HepG2 (cell line): Measurements from ENCODE around the gene TMCC1. TPM values are rescaled to one million over a fixed set of nuclear protein-coding genes. Genes with fewer than 3 reads are reported as not detected.

Experiments
- AKAP8 ChIP-seq: sonication (generic); formaldehyde crosslinking; IDR thresholded peaks from 2 replicates; pipeline ENCODE4 v1.5.1; 2020; ENCODE audit warnings: mild to moderate bottlenecking, missing genetic modification reagents
- BRF2 ChIP-seq: sonication (generic); formaldehyde crosslinking; IDR thresholded peaks from 2 replicates; pipeline ENCODE4 v1.8.1; 2022; ENCODE audit warnings: mild to moderate bottlenecking, missing genetic modification reagents
- CBX2 ChIP-seq, 2 experiments: fragments of 200-600 bp in 1 of 2; sonication (generic); formaldehyde crosslinking in 1 of 2; IDR thresholded peaks; 2 replicates each; pipeline versions ENCODE4 v1.7.0 to v1.8.1; 2018 to 2022; ENCODE audit warnings: low read depth in 2 of 2, low read length in 1 of 2, mild to moderate bottlenecking in 1 of 2, missing genetic modification reagents in 1 of 2
- EED ChIP-seq: sonication (generic); formaldehyde crosslinking; IDR thresholded peaks from 2 replicates; pipeline ENCODE4 v1.5.0; 2020; ENCODE audit warnings: mild to moderate bottlenecking, missing genetic modification reagents
- LCORL ChIP-seq, 2 experiments: fragments of 450-650 bp in 1 of 2; sonication (generic) in 1 of 2; formaldehyde crosslinking in 1 of 2; IDR thresholded peaks; 2 replicates each; pipeline versions ENCODE4 v1.5.0 to v1.6.1; 2017 to 2020; ENCODE audit warnings: antibody characterized with exemption in 1 of 2, missing genetic modification reagents in 1 of 2
- SMC3 ChIP-seq: IDR thresholded peaks from 2 replicates; pipeline ENCODE4 v1.6.1; 2011; ENCODE audit warnings: low read length, improper control_type of control experiment
- ZBTB40 ChIP-seq, 2 experiments: fragments of 450-650 bp in 1 of 2; sonication (generic) in 1 of 2; formaldehyde crosslinking in 1 of 2; IDR thresholded peaks; 2 replicates each; pipeline versions ENCODE4 v1.6.1 to v1.8.0; 2016 to 2022; ENCODE audit warnings: antibody characterized with exemption in 1 of 2, mild to moderate bottlenecking in 1 of 2, missing genetic modification reagents in 1 of 2
- ZNF367 ChIP-seq: sonication (generic); formaldehyde crosslinking; IDR thresholded peaks from 2 replicates; pipeline ENCODE4 v1.4.0; 2020; ENCODE audit warnings: missing genetic modification reagents, borderline replicate concordance
- ZNF577 ChIP-seq: sonication (generic); formaldehyde crosslinking; IDR thresholded peaks from 2 replicates; pipeline ENCODE4 v1.4.0; 2020; ENCODE audit warnings: mild to moderate bottlenecking, low read depth, missing genetic modification reagents, borderline replicate concordance
- ZNF710 ChIP-seq: sonication (generic); formaldehyde crosslinking; IDR thresholded peaks from 2 replicates; pipeline ENCODE4 v1.5.0; 2020; ENCODE audit warnings: mild to moderate bottlenecking, missing genetic modification reagents, borderline replicate concordance
- polyA plus RNA-seq, 8 experiments: library from polyadenylated mRNA; depleted of rRNA in 3 of 8; stranded (reverse) in 7 of 8; unstranded in 1 of 8; fragments of >200 nt; fragmentation: Illumina TruSeq in 4 of 8; extraction: Trizol in 4 of 8; gene quantifications; 2 replicates each; pipeline versions ENCODE4 v1.2.1 to v1.2.3, GENCODE V29; 2011 to 2016; ENCODE audit warnings: low read depth in 4 of 8, missing spikeins in 1 of 8, mixed read lengths in 1 of 8; ENCODE audit not compliant: insufficient read depth in 1 of 8
- total RNA-seq, 5 experiments: library from RNA; depleted of rRNA; stranded (reverse); fragments of >200 nt; fragmentation: Illumina TruSeq; extraction: Trizol; gene quantifications; 2 replicates each; pipeline ENCODE4 v1.2.3, GENCODE V29; 2016; ENCODE audit warnings: low read depth in 1 of 5

TMCC1 gene
- total and polyA plus RNA-seq, 2 of the 13 experiments (the other 11 are each of a cell fraction or from before 2014, with no cell fraction given): 12.1 to 264 TPM

GRCh38 chr3:129608087-129608935 lies 285.2 kb downstream of the TMCC1 start (continued):
- TF ChIP-seq ZBTB40 (IDR thresholded peaks at IDR 0.05) (0 out of 2 replicates have a peak, but pooled peaks have one; percentile 15), ZBTB40 (CRISPR knock-in tag; IDR thresholded peaks at IDR 0.05) (no peak), AKAP8 (no peak), SMC3 (peak; percentile 16; the same call in 1 of the 2 replicates), ZNF577 (no peak), CBX2 (IDR thresholded peaks at IDR 0.05; ENCODE audit: low read depth, low read length) (no peak), CBX2 (CRISPR knock-in tag; IDR thresholded peaks at IDR 0.05; ENCODE audit: low read depth) (no peak), EED (CRISPR knock-in tag) (0 out of 2 replicates have a peak, but pooled peaks have one; percentile 34), LCORL (IDR thresholded peaks at IDR 0.05) (0 out of 2 replicates have a peak, but pooled peaks have one; percentile 5), LCORL (CRISPR knock-in tag; IDR thresholded peaks at IDR 0.05) (no peak), ZNF367 (CRISPR knock-in tag) (no peak), ZNF710 (CRISPR knock-in tag) (0 out of 2 replicates have a peak, but pooled peaks have one; percentile 47), BRF2 (CRISPR knock-in tag) (no peak)
